Caco-2 (cell line): ENCODE results near the gene SRSF10. TPM values are rescaled to one million over a fixed set of nuclear protein-coding genes. Genes with fewer than 3 reads are reported as not detected.
"Not testable (repeated sequence)": the region's sequence is repeated elsewhere in the genome, so short reads cannot be mapped to it uniquely, and the experiment has no call there.

ENCODE experiments used
- BruUV-seq: library from RNA; stranded (reverse); fragments of 400-500 nt; replicated peaks from 2 replicates; lab custom pipeline; 2021; lab: Mats Ljungman, UMichigan
- CTCF ChIA-PET: fragments of 300-600 bp; sonication (Branson Sonifier 250); formaldehyde crosslinking; loops from one replicate; lab custom pipeline; 2022; ENCODE audit warnings: antibody characterized with exemption; lab: Charles Lee
- POLR2A ChIA-PET: fragments of 300-600 bp; sonication (Branson Sonifier 250); formaldehyde crosslinking; loops from one replicate; lab custom pipeline; 2022; ENCODE audit warnings: antibody characterized with exemption; lab: Charles Lee
- DNase-seq, 2 experiments: peaks; one replicate each; pipeline versions ENCODE4 v3.0.0 to v3.0.0-alpha.2; 2020 to 2022
- H3K27me3 ChIP-seq: replicated peaks from 2 replicates; pipeline ENCODE4 v1.6.0; 2011; ENCODE audit warnings: low read length; ENCODE audit not compliant: control insufficient read depth, insufficient read depth
- H3K36me3 ChIP-seq: 2 replicates; pipeline ENCODE4 v1.5.1; 2011; ENCODE audit warnings: low read length; ENCODE audit not compliant: control insufficient read depth, insufficient read depth
- H3K4me1 ChIP-seq: fragments of 250-450 bp; sonication (Bioruptor Pico); 2 replicates; pipeline ENCODE4 v1.5.1; 2020; ENCODE audit warnings: mild to moderate bottlenecking
- H3K4me3 ChIP-seq: 2 replicates; pipeline ENCODE4 v1.5.1; 2011; ENCODE audit warnings: low read depth, mild to moderate bottlenecking, control low read depth, low read length
- H3K9me3 ChIP-seq: fragments of 250-450 bp; sonication (Bioruptor Pico); 2 replicates; pipeline ENCODE4 v1.5.1; 2020; ENCODE audit warnings: mild to moderate bottlenecking, moderate library complexity
- H3K27ac Mint-ChIP-seq: one replicate; pipeline ENCODE4 v1.8.0; 2022; ENCODE audit warnings: mixed read lengths; ENCODE audit not compliant: unreplicated experiment
- H3K27me3 Mint-ChIP-seq: one replicate; pipeline ENCODE4 v1.8.0; 2022; ENCODE audit warnings: mixed read lengths; ENCODE audit not compliant: insufficient read depth, unreplicated experiment
- H3K36me3 Mint-ChIP-seq: one replicate; pipeline ENCODE4 v1.8.0; 2022; ENCODE audit warnings: mild to moderate bottlenecking, mixed read lengths; ENCODE audit not compliant: insufficient read depth, unreplicated experiment
- H3K4me1 Mint-ChIP-seq: one replicate; pipeline ENCODE4 v1.8.0; 2022; ENCODE audit warnings: low read depth, mixed read lengths; ENCODE audit not compliant: unreplicated experiment
- H3K4me3 Mint-ChIP-seq: one replicate; pipeline ENCODE4 v1.8.0; 2022; ENCODE audit warnings: mild to moderate bottlenecking, moderate library complexity, mixed read lengths; ENCODE audit not compliant: unreplicated experiment
- H3K9me3 Mint-ChIP-seq: one replicate; pipeline ENCODE4 v1.8.0; 2022; ENCODE audit warnings: mixed read lengths; ENCODE audit not compliant: unreplicated experiment
- CTCF ChIP-seq, 2 experiments: fragments of 200-600 bp in 1 of 2; IDR thresholded peaks; 1 replicate in 1 of 2; 2 replicates in 1 of 2; pipeline versions ENCODE4 v1.5.1 to v1.8.0; 2011 to 2022; ENCODE audit warnings: antibody characterized with exemption in 1 of 2, control low read depth in 1 of 2, inconsistent platforms in 1 of 2, low read depth in 1 of 2, low read length in 1 of 2, mild to moderate bottlenecking in 1 of 2, moderate library complexity in 1 of 2; ENCODE audit not compliant: insufficient read depth in 1 of 2, severe bottlenecking in 1 of 2, unreplicated experiment in 1 of 2
- intact Hi-C: fragments of 100-400 bp; cut with micrococcal nuclease; formaldehyde crosslinking; loops from one replicate; pipeline ENCODE4 v1.10.0; 2022; ENCODE audit not compliant: unreplicated experiment
- total RNA-seq: library from RNA; stranded (reverse); gene quantifications from 2 replicates; pipeline ENCODE4 v1.2.3, GENCODE V29; 2022

SRSF10 gene
- total RNA-seq, 1 experiment from 2014 or later: 128 TPM

GRCh38 chr1:24015221-24016210 lies 35.4 kb upstream of the SRSF10 start:
- H3K4me1 Mint-ChIP-seq: peaks cover 7% of the 10 kb centered on the region
- H3K27me3 ChIP-seq: no peaks in the 10 kb centered on the region
- no peaks in the 10 kb centered on the region for H3K36me3 ChIP-seq
- TF ChIP-seq CTCF (IDR thresholded peaks at IDR 0.05; ENCODE audit: insufficient read depth in 1 of 2, low read depth in 1 of 2, low read length in 1 of 2, severe bottlenecking in 1 of 2, unreplicated experiment in 1 of 2): no peak
- POLR2A ChIA-PET: no interaction called here
- intact Hi-C loops: no loop called here
- no peak overlapping the region for H3K4me3 Mint-ChIP-seq
- CTCF ChIA-PET: no interaction called here
- H3K4me1 ChIP-seq: peaks cover 52% of the 10 kb centered on the region
- no peaks in the 10 kb centered on the region for H3K27me3 Mint-ChIP-seq
- no peak for DNase-seq
- no peaks in the 10 kb centered on the region for H3K9me3 Mint-ChIP-seq
- no TSS peak for BruUV-seq
- no peak overlapping the region for H3K4me3 ChIP-seq
- no peaks in the 10 kb centered on the region for H3K36me3 Mint-ChIP-seq
- H3K27ac Mint-ChIP-seq: peak overlapping the region; percentile 61
- H3K9me3 ChIP-seq: no peaks in the 10 kb centered on the region

DNA sequence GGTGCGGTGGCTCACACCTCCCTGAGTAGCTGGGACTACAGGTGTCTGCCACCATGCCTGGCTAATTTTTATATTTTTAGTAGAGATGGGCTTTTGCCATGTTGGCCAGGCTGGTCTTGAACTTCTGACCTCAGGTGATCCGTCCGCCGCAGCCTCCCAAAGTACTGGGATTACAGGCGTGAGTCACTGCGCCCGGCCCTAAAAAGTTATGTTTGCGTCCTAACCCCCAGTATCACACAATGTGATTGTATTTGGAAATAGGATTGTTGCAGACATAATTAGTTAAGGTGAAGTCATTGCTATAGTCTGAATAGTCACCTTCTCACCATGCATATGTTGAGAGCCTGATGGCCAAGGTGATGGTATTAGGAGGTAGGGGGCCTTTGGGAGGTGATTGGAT lies 32.8 kb upstream of the SRSF10 start:
- POLR2A ChIA-PET, H3K36me3 Mint-ChIP-seq, H3K9me3 Mint-ChIP-seq, intact Hi-C loops, H3K27me3 Mint-ChIP-seq, DNase-seq, BruUV-seq, H3K9me3 ChIP-seq, H3K27me3 ChIP-seq, CTCF ChIA-PET, H3K4me3 Mint-ChIP-seq, H3K27ac Mint-ChIP-seq, H3K4me3 ChIP-seq, H3K36me3 ChIP-seq: not testable (repeated sequence)
- H3K4me1 ChIP-seq: peaks cover 45% of the 10 kb centered on the region
- H3K4me1 Mint-ChIP-seq: peaks cover 16% of the 10 kb centered on the region

DNA sequence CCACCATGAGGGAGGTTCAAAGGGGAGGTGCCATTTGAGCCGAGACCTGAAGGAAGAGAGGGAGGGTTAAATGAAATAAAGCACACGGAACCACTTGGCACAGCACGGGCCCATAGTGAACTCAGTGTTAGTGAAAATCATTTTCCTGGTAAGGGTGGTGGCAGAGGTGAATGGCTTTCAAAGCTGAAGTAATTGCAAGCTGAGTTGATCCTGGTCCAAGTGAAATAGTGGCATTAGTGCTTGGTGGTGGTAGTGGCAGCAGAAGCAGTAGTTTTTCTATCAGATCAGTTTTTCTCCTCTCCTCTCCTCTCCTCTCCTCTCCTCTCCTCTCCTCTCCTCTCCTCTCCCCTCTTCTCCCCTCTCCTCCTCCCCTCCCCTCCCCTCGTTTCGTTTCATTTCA lies 30.5 kb upstream of the SRSF10 start:
- H3K36me3 Mint-ChIP-seq: no peaks in the 10 kb centered on the region
- no peaks in the 10 kb centered on the region for H3K9me3 ChIP-seq
- no peak overlapping the region for H3K4me3 ChIP-seq
- ChIA-PET CTCF (no interaction called here), POLR2A (no interaction called here)
- no peak for TF ChIP-seq CTCF (IDR thresholded peaks at IDR 0.05; ENCODE audit: insufficient read depth in 1 of 2, low read depth in 1 of 2, low read length in 1 of 2, severe bottlenecking in 1 of 2, unreplicated experiment in 1 of 2)
- H3K27me3 Mint-ChIP-seq: no peaks in the 10 kb centered on the region
- intact Hi-C loops: no loop called here
- peaks cover 9% of the 10 kb centered on the region for H3K4me1 Mint-ChIP-seq
- no peak overlapping the region for H3K4me3 Mint-ChIP-seq
- no peaks in the 10 kb centered on the region for H3K27me3 ChIP-seq
- no TSS peak for BruUV-seq
- H3K36me3 ChIP-seq: no peaks in the 10 kb centered on the region
- H3K27ac Mint-ChIP-seq: no peak overlapping the region
- no peak for DNase-seq
- peaks cover 33% of the 10 kb centered on the region for H3K4me1 ChIP-seq
- H3K9me3 Mint-ChIP-seq: no peaks in the 10 kb centered on the region
